Smooth muscle cell (in vitro differentiated cells): ENCODE data around the gene NSFL1C. TPM values are rescaled to one million over a fixed set of nuclear protein-coding genes. Genes with fewer than 3 reads are reported as not detected.
A peak's percentile ranks its signal among the peaks of the same experiment; 100 is the strongest.

Source experiments
- DNase-seq: peaks from one replicate; lab custom pipeline; 2025; ENCODE audit not compliant: unreplicated experiment; lab: John Stamatoyannopoulos, UW
- H2AFZ ChIP-seq: fragments of 200-600 bp; sonication (generic); 2 replicates; pipeline ENCODE4 v1.6.0; 2016; ENCODE audit warnings: antibody characterized with exemption, low read depth, mild to moderate bottlenecking
- H3F3A ChIP-seq: fragments of 200-600 bp; sonication (generic); 2 replicates; pipeline ENCODE4 v1.6.0; 2017; ENCODE audit warnings: antibody characterized with exemption, low read depth
- H3K27ac ChIP-seq: fragments of 200-600 bp; sonication (generic); 2 replicates; pipeline ENCODE4 v1.5.1; 2016; ENCODE audit warnings: low read depth, mild to moderate bottlenecking
- H3K27me3 ChIP-seq: fragments of 200-600 bp; sonication (generic); 2 replicates; pipeline ENCODE4 v1.6.1; 2016; ENCODE audit warnings: low read depth, mild to moderate bottlenecking
- H3K36me3 ChIP-seq: fragments of 200-600 bp; sonication (generic); 2 replicates; pipeline ENCODE4 v1.5.1; 2016; ENCODE audit warnings: low read depth
- H3K4me1 ChIP-seq: fragments of 200-600 bp; sonication (generic); 2 replicates; pipeline ENCODE4 v1.5.1; 2016; ENCODE audit warnings: low read depth
- H3K4me2 ChIP-seq: fragments of 200-600 bp; sonication (generic); 2 replicates; pipeline ENCODE4 v1.6.0; 2016; ENCODE audit warnings: mild to moderate bottlenecking
- H3K4me3 ChIP-seq: fragments of 200-600 bp; sonication (generic); 2 replicates; pipeline ENCODE4 v1.5.1; 2016; ENCODE audit warnings: mild to moderate bottlenecking
- H3K79me2 ChIP-seq: fragments of 200-600 bp; sonication (generic); 2 replicates; pipeline ENCODE4 v1.6.0; 2016; ENCODE audit warnings: low read depth, mild to moderate bottlenecking
- H3K9ac ChIP-seq: fragments of 200-600 bp; sonication (generic); 2 replicates; pipeline ENCODE4 v1.6.0; 2016; ENCODE audit warnings: low read depth
- H3K9me3 ChIP-seq: fragments of 200-600 bp; sonication (generic); replicated peaks from 2 replicates; pipeline ENCODE4 v1.5.1; 2016; ENCODE audit warnings: low read depth
- H4K20me1 ChIP-seq: fragments of 200-600 bp; sonication (generic); 2 replicates; pipeline ENCODE4 v1.6.0; 2016; ENCODE audit warnings: low read depth
- CTCF ChIP-seq: fragments of 200-600 bp; sonication (generic); IDR thresholded peaks from 2 replicates; pipeline ENCODE4 v1.5.1; 2017; ENCODE audit warnings: borderline replicate concordance, mild to moderate bottlenecking, antibody characterized with exemption; ENCODE audit not compliant: insufficient read depth, poor library complexity, severe bottlenecking
- WGBS: methylation state at CpG from one replicate; pipeline ENCODE4 v1.1.7; 2016; ENCODE audit warnings: low lambda C conversion rate; 5-methylcytosine and 5-hydroxymethylcytosine counted together
- polyA plus RNA-seq: library from polyadenylated mRNA; unstranded; fragments of >200 nt; fragmentation: Nextera tagmentation; extraction: Ambion mirVana; gene quantifications from 2 replicates; pipeline ENCODE4 v1.2.1, GENCODE V29; 2016
- total RNA-seq: library from RNA; depleted of rRNA; stranded (reverse); fragments of >200 nt; gene quantifications from 2 replicates; pipeline ENCODE4 v1.2.3, GENCODE V29; 2014

NSFL1C gene
- total and polyA plus RNA-seq, 2 experiments from 2014 or later, result 31.8 to 82.9 TPM

GRCh38 chr20:1441133-1441532, 25.5 kb downstream of the NSFL1C start:
- Histone ChIP-seq H3K4me3 (no peak overlapping the region), H3K4me2 (no peak overlapping the region), H3K27me3 (no peaks in the 10 kb centered on the region), H3K36me3 (no peaks in the 10 kb centered on the region), H2AFZ (no peak overlapping the region), H3K27ac (no peak overlapping the region), H3K79me2 (no peaks in the 10 kb centered on the region), H3K4me1 (no peaks in the 10 kb centered on the region), H4K20me1 (no peaks in the 10 kb centered on the region), H3K9me3 (no peaks in the 10 kb centered on the region), H3K9ac (no peak overlapping the region), H3F3A (no peaks in the 10 kb centered on the region)
- DNase-seq, result no peak
- 98% methylated on average over 3 of the region's 3 CpGs for WGBS
- no peak for TF ChIP-seq CTCF

GRCh38 chr20:1440024-1440423, 26.6 kb downstream of the NSFL1C start:
- H3K4me1 ChIP-seq, result no peaks in the 10 kb centered on the region
- H3K36me3 ChIP-seq, result no peaks in the 10 kb centered on the region
- H3K4me2 ChIP-seq, result no peak overlapping the region
- no peak overlapping the region for H2AFZ ChIP-seq
- H3K4me3 ChIP-seq, result no peak overlapping the region
- 82% methylated on average over 6 of the region's 6 CpGs for WGBS
- TF ChIP-seq CTCF, result no peak
- no peaks in the 10 kb centered on the region for H3K9me3 ChIP-seq
- no peak overlapping the region for H3K27ac ChIP-seq
- H3K27me3 ChIP-seq, result no peaks in the 10 kb centered on the region
- no peaks in the 10 kb centered on the region for H3F3A ChIP-seq
- no peak for DNase-seq
- no peaks in the 10 kb centered on the region for H3K79me2 ChIP-seq
- no peak overlapping the region for H3K9ac ChIP-seq
- H4K20me1 ChIP-seq, result no peaks in the 10 kb centered on the region

- H3K9me3 ChIP-seq, result no peaks in the 10 kb centered on the region
- no peaks in the 10 kb centered on the region for H3K36me3 ChIP-seq
- H3K4me1 ChIP-seq, result no peaks in the 10 kb centered on the region
- TF ChIP-seq CTCF, result no peak
- no peak overlapping the region for H3K9ac ChIP-seq
- H3K4me2 ChIP-seq, result no peak overlapping the region
- no peak overlapping the region for H3K27ac ChIP-seq
- H3F3A ChIP-seq, result no peaks in the 10 kb centered on the region
- H3K79me2 ChIP-seq, result no peaks in the 10 kb centered on the region
- H2AFZ ChIP-seq, result no peak overlapping the region
- 94% methylated on average over 1 of the region's 1 CpG for WGBS
- no peak overlapping the region for H3K4me3 ChIP-seq
- H4K20me1 ChIP-seq, result no peaks in the 10 kb centered on the region
- no peak for DNase-seq
- no peaks in the 10 kb centered on the region for H3K27me3 ChIP-seq
Measured at GRCh38 chr20:1438361-1438760, 28.3 kb downstream of the NSFL1C start.

- H3K4me2 ChIP-seq, result no peak overlapping the region
- no peak for DNase-seq
- H3K9ac ChIP-seq, result no peak overlapping the region
- no peaks in the 10 kb centered on the region for H3K27me3 ChIP-seq
- H3K4me3 ChIP-seq, result no peak overlapping the region
- TF ChIP-seq CTCF, result peak; percentile 78
- no peaks in the 10 kb centered on the region for H4K20me1 ChIP-seq
- no peaks in the 10 kb centered on the region for H3K36me3 ChIP-seq
- H3K27ac ChIP-seq, result no peak overlapping the region
- no peaks in the 10 kb centered on the region for H3K4me1 ChIP-seq
- WGBS, result 30% methylated on average over 5 of the region's 5 CpGs
- no peaks in the 10 kb centered on the region for H3F3A ChIP-seq
- no peaks in the 10 kb centered on the region for H3K79me2 ChIP-seq
- H3K9me3 ChIP-seq, result no peaks in the 10 kb centered on the region
- no peak overlapping the region for H2AFZ ChIP-seq
Measured at GRCh38 chr20:1437235-1437904, 29.3 kb downstream of the NSFL1C start.
